Coronary artery (tissue), 2 donors: ENCODE results near the gene RGS10.

Experiments used
- DNase-seq: peaks from one replicate; pipeline ENCODE4 v3.0.0-alpha.2; 2017; ENCODE audit warnings: low spot score
- H3K27ac ChIP-seq, 2 donors: fragments of 200-600 bp; sonication (generic); one replicate each; pipeline ENCODE4 v1.5.1; 2016 to 2019
- H3K4me3 ChIP-seq: fragments of 200-600 bp; sonication (generic); 2 replicates; pipeline ENCODE4 v1.5.1; 2016; ENCODE audit warnings: mild to moderate bottlenecking, moderate library complexity
- CTCF ChIP-seq: fragments of 200-600 bp; sonication (generic); IDR thresholded peaks from one replicate; pipeline ENCODE4 v1.5.1; 2019; ENCODE audit warnings: antibody characterized with exemption

The RGS10 gene

GRCh38 chr10:119526621-119527592 is 15.6 kb downstream of the RGS10 start:
- Histone ChIP-seq H3K4me3 (no peak overlapping the region), H3K27ac (no peak overlapping the region)
- no peak for TF ChIP-seq CTCF
- DNase-seq, result no peak

GRCh38 chr10:119526149-119526548 is 16.4 kb downstream of the RGS10 start:
- no peak overlapping the region for H3K4me3 ChIP-seq
- no peak for TF ChIP-seq CTCF
- no peak for DNase-seq
- no peak overlapping the region for H3K27ac ChIP-seq

- Histone ChIP-seq H3K27ac (no peak overlapping the region), H3K4me3 (no peak overlapping the region)
- DNase-seq, result no peak
- no peak for TF ChIP-seq CTCF
Measured at GRCh38 chr10:119525116-119525515, 17.4 kb downstream of the RGS10 start.

DNA sequence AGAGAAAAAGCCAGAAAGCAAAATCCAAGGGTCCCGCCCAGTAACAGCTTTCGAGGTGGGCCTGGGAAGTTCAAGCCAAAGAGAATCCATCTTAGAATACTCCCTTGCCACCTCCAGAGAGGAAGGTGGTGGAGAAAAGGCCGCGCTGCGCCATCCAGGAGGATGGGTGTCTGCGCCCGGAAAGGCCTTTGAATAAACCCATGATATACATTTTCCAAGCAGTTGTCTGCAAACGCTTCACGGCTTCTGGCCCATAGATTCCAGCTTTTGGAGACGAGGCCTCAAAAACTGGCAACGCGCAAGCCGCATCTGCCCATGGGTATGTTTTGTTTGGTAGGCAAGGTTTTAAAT is 17.8 kb downstream of the RGS10 start:
- H3K27ac ChIP-seq, result no peak overlapping the region
- no peak for DNase-seq
- no peak for TF ChIP-seq CTCF
- H3K4me3 ChIP-seq, result no peak overlapping the region

DNA sequence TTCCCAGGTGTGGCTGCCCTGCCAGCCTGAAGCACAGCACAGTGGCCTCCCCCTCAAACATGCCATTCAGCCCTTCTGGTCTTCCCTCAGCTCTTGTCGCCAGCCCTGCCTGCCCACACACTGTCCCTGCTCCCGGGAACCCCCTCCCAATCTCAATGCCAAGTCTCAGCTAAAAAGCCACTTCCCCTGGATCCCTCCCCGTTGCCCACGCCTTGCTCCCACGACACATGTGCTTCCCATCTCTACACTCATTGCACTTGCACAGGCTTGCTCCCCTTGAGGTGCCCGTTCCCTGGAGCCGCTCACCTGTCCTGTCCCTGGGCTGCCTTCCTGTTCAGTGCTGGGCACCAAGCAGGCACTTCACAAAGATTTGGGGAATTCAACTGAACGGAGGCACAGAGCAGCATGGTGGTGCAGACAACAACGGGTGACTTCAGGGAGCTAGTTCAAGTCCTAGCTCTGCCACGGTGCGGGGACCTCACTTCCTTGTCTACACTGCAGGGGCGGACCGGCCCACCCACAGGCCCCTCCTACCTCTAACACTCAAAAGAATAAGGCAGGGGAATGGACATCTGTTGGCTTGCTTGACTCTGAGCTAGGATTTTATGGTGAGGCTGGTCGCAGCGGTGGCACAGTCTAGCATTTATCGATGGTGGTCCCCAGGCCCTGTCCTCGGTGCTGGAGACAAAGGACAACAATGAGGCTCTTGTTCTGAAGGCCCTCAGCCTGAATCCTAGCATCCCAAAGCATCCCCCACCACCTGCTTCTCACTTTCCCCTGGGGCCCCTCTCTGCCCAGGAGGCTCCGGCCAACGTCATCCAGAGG is 18.4 kb downstream of the RGS10 start:
- no peak for TF ChIP-seq CTCF
- no peak for DNase-seq
- no peak overlapping the region for H3K27ac ChIP-seq
- no peak overlapping the region for H3K4me3 ChIP-seq

DNA sequence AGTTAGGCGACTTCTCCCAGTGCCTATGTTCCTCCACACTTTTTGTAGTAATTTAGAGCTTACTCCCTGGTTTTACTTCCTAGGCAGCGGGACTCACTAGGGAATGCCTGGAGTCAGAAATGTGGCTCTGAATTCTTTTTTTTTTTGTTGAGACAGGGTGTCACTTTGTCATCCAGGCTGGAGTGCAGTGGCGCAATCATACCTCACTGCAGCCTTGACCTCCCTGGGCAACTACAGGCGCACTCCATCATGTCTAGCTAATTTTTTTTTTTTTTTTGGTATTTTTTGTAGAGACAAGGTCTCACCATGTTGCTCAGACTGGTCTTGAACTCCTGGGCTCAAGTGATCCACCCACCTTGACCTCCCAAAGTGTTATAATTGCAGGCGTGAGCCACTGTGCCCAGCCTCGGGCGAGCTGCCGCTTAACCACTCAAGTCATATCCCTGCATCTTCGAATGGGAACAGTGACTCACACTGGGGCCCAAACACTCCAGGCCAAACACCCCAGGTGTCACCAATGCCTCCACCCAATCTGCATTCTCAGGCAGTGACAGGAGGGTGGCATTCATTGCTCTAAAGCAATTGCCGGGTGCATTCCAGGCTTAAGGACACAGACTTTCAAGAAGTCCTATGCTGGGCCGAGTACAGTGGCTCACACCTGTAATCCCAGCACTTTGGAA is 19.6 kb downstream of the RGS10 start:
- DNase-seq, result no peak
- H3K4me3 ChIP-seq, result no peak overlapping the region
- TF ChIP-seq CTCF, result no peak
- H3K27ac ChIP-seq, result no peak overlapping the region
